GM21528 (cell line): Measurements from ENCODE around the gene SLC8A1.

Experiments used
- ATAC-seq: cut with Tn5 transposase; IDR thresholded peaks from one replicate; pipeline ENCODE4 v1.9.1; 2021; ENCODE audit warnings: mild to moderate bottlenecking, moderate library complexity; ENCODE audit not compliant: unreplicated experiment, low FRiP score

The SLC8A1 gene

DNA sequence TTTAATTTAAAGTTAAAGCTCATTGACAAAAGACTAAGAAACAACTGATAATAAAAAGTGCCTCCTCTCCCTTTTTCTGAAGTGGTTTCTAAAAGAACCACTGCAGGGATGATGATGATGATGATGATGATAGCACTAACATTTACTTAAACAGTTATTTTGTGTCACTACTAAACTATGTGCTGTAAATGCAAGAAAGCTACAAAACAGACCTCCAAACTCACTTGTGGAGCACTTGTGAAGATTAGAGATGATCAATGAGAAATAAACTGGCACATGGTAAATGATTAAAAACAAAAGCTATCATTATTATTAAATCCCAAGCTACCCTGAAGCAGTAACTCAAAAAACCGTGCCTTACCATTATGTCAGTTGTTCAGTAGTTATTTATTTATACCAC is 88.7 kb downstream of the SLC8A1 start:
- ATAC-seq, result no peak

DNA sequence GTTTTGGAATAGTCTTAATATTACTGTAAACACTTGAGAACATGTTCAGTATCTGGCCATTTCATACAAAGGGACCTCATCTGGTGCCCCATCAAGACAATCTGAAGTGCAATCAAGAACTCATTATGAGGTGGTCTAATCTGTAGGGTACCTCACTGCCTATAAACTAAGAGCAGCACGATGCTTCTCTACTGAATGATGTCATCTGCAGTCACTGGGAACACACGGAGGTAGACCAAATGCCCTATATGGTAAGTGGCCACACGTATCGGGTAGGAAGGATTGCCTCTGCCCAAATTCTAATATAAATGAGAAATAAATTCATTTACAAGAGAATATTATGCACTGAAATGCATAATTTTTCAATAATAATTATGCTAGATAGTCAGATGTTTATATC is 90.4 kb downstream of the SLC8A1 start:
- no peak for ATAC-seq

DNA sequence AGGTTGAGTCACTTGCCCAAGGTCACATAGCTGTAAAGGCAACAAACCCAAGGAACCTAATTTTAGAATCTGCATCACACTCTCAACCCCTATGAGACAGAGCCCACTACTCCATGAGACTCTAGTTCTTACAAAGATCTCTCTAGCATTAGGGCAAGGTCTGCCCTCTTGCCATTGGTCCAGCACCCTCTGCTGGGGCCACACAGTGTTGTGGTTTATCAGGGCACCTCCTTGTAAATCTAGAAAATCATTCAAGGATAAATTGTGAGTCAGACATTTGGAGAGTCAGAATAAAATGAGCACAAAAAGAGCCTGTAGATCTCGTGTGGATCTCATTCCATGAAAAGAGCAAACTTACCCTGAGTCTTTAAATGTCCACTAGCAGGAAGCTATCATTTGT is 91.2 kb downstream of the SLC8A1 start:
- no peak for ATAC-seq

DNA sequence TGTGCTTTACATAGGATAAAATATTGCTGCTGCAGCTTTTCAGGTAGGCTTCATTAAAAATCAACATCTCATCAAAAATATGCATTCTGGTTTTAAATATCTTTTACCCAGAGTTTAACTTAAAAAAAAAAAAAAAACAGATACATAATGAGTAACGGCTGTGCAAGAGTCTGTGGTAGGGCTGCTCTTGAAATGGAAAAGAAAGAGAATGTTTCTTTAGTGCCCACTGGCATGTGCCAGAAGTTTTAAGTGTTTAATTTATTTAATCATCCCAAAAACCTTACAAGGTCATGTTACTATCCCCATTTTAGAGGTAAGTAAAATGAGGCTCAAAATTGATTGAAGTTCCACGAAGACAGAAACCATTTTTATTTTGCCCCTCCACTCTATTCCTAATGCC is 92.1 kb downstream of the SLC8A1 start:
- no peak for ATAC-seq

GRCh38 chr2:40358783-40359182 is 93.1 kb downstream of the SLC8A1 start:
- ATAC-seq, result no peak

DNA sequence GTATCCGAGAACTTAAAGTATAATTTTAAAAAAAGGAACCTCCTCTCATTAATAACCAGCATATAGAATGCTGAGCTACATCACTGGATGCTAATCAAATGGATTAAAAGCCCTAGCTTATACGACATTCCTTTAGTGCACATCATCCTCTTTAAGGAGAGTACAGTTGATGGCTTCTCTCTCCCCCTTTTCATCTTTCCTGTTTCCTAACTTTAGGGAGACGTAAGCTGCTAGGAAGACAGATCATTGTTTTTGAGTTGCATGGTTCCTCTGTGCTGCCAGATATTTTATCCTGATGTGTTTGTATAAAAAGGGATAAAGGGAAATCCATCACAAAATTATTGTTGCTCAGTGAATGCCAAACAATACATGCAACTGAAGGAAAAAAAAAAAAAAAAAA is 94.2 kb downstream of the SLC8A1 start:
- ATAC-seq, result no peak

- ATAC-seq, result no peak
These were observed 96.4 kb downstream of the SLC8A1 start for GRCh38 chr2:40355451-40355850.

- no peak for ATAC-seq
These were observed 98.7 kb downstream of the SLC8A1 start for GRCh38 chr2:40353231-40353630.

DNA sequence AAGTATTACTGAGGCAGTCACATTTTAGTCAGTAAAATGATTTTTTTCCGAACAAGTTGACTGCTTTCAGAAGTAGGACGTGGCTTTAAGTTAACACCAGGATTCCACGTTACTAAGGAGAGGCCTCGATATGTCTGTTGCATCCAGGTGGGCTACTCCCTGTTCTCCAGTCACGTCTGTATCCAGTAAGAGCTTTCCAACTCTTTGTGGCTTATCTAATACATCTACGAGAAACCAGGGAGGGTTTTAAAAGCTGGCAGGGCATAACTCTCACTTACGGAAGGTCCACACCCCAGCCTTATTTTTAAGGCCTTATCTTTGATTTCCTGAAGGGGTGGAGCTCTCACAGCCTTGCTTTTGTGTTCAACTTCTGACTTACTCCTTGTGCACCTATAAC is 99.2 kb downstream of the SLC8A1 start:
- no peak for ATAC-seq

GRCh38 chr2:40352041-40352702 is 99.7 kb downstream of the SLC8A1 start:
- no peak for ATAC-seq

GRCh38 chr2:40348665-40349064 is 103.2 kb downstream of the SLC8A1 start:
- ATAC-seq, result no peak

GRCh38 chr2:40348038-40348437 is 103.9 kb downstream of the SLC8A1 start:
- no peak for ATAC-seq

DNA sequence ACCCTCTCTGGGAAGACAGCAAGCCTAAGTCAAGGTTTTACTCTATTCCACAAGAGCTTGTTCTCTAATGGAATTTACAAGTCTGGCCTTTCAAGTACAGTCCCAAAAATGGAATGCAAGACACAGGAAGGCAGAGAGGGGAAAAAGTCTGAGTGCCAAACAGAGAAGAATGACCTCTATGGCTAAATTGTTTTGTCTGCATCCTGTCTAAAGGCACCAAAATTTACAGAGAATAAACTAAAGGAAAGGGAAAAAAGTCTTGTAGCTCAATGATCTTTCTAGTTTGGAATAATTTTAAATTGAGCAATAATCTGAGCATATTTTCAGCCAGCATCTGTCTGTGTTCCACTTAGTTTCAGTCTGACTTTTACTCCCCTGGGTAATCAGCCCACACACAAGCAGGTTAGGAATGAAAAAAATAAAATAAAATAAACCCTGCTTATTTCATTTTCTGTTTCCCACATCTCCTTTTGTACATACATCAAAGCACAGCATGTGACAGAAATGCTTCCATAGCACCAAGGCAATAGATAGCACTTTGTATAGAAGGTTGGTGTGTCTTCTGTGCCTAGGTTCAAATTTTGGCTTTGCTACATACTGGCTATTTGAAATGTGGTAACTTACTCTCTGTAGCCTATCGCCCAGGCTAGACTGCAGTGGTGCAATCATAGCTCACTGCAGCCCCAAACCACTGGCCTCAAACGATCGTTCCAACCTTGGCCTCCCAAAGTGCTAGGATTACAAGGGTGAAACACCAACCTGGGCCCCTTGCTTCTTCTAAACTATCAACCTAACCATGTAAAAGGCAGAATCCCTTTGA is 105.1 kb downstream of the SLC8A1 start:
- ATAC-seq, result no peak

DNA sequence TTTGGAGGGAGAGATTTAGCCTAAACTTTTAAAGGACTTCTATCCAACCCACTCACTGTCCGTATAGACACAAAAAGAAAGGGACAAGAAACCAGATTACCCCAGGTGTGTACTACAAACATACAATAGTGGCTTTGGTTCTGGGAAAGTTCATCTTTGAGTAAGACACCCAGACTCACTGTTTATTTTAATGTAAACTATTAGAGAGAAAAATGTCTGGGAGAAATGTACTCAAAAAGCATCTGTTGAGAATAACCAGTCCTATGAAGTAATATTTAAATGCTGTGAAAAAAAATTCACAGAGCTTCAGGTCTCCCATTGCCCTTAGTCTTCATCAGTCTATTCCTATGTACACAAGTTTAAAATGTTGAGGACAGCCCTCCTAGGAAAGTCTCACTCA is 107.5 kb downstream of the SLC8A1 start:
- ATAC-seq, result no peak

GRCh38 chr2:40343902-40344301 is 108.0 kb downstream of the SLC8A1 start:
- no peak for ATAC-seq

GRCh38 chr2:40341198-40341597 is 110.7 kb downstream of the SLC8A1 start:
- ATAC-seq, result no peak

GRCh38 chr2:40339026-40339425 is 112.9 kb downstream of the SLC8A1 start:
- ATAC-seq, result no peak

DNA sequence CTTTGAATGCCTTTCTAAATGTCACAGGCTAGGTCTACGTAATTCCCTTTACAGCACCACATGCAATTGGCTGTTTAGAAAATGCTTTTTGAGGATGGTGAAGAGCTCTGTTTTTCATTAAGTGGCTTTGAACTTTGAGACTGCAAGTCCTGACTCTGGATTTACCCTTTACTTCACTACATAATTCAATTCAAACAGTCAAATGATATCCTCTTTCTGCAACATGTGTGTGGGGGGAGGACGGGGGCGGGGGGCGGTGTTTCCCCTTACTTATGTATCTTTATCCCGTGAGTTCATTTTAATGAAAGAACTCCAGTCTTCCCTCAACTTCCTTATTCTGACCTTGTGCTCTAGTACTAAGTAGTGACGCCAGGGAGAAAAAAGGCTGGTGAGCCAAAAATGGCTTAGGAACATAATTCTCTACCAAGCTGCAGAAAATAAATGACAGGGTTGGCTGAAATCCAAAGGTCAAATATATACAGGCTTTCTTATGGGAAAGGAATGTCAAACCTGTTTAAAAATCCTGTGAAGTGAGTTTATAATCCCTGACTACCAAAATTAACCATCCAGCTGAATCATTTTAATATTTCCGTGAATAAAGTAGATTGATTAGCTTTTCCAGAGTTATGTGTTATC is 119.6 kb downstream of the SLC8A1 start:
- ATAC-seq, result no peak

DNA sequence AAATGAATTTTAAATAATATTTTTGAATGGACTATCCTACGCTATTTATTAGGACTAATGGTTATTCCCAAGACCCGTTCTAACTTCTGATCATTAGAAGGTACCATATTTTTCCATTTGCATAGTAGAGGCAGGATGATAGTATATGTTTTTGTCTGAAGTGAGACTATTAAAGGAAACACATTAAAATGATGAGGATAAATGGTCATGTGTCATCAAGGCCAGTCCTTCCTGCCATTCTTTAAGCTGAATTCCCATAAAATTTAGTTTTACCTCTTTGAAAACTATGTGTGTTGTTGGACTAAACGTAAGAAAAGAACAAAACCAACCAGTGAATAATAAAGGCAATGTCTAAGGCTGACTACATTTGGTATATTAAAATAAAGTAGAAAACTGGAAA is 121.8 kb downstream of the SLC8A1 start:
- no peak for ATAC-seq

GRCh38 chr2:40329739-40330030 is 122.2 kb downstream of the SLC8A1 start:
- no peak for ATAC-seq

DNA sequence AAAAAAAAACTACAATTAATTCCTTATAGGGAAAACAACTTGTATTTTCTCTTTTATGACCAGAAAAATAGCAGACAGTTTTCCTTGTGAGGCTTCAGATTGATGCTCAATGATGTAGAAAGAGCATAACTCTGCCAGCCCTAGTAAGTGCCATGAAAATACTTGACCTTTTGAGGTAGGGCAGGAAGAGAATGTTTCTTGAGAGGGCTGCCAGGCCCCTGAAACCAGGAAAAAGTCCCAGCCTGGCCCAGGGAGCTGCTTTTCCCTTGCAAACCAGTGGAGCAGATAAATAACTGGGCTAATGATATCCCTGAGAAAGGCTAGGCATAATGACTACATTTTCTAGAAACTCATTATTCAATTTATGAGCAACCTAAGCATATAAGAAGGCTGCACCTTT is 126.8 kb downstream of the SLC8A1 start:
- ATAC-seq, result no peak

DNA sequence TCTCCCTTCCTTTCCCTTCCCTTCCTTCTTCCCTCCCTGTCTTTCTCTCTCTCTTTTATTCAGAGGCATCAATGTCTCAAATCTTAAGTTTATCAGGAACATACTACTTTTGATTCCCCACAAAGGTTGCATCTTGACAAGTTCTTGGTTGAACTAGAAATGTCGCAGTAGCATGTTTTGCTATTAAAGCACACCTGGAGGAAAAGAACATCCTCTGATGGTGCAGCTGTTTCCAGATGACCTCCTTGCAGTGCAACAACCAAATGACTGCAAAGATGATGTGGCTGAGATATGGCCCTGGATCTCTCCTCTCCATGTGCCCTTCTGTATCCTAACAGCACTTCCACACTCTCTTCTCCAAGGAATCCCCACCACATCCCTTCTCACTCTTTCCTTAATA is 127.2 kb downstream of the SLC8A1 start:
- ATAC-seq, result no peak
